Parathyroid adenoma (tissue), 2 donors: ENCODE results near the gene PRELID3B.

Experiments
- H2AFZ ChIP-seq: fragments of 300-600 bp; sonication (generic); one replicate; pipeline ENCODE4 v1.7.0; 2017; ENCODE audit warnings: antibody characterized with exemption, mild to moderate bottlenecking
- H3K27ac ChIP-seq: fragments of 300-600 bp; sonication (generic); one replicate; pipeline ENCODE4 v1.7.0; 2017
- H3K27me3 ChIP-seq: fragments of 300-600 bp; sonication (generic); one replicate; pipeline ENCODE4 v1.7.0; 2017; ENCODE audit warnings: low read length; ENCODE audit not compliant: control insufficient read depth, insufficient read depth
- H3K36me3 ChIP-seq: fragments of 300-600 bp; sonication (generic); one replicate; pipeline ENCODE4 v1.7.0; 2017; ENCODE audit warnings: low read length; ENCODE audit not compliant: control insufficient read depth, insufficient read depth
- H3K4me1 ChIP-seq: fragments of 300-600 bp; sonication (generic); one replicate; pipeline ENCODE4 v1.7.0; 2017; ENCODE audit warnings: control low read depth
- H3K4me2 ChIP-seq: fragments of 300-600 bp; sonication (generic); one replicate; pipeline ENCODE4 v1.7.0; 2017; ENCODE audit warnings: low read length
- H3K4me3 ChIP-seq: fragments of 300-600 bp; sonication (generic); one replicate; pipeline ENCODE4 v1.7.0; 2017; ENCODE audit warnings: low read depth, low read length
- H3K79me2 ChIP-seq: fragments of 300-600 bp; sonication (generic); one replicate; pipeline ENCODE4 v1.7.0; 2017; ENCODE audit warnings: control low read depth
- H3K9ac ChIP-seq: fragments of 300-600 bp; sonication (generic); one replicate; pipeline ENCODE4 v1.7.0; 2017; ENCODE audit warnings: mild to moderate bottlenecking
- H3K9me3 ChIP-seq: fragments of 300-600 bp; sonication (generic); one replicate; pipeline ENCODE4 v1.7.0; 2017; ENCODE audit warnings: low read length; ENCODE audit not compliant: control insufficient read depth
- TF ChIP-seq, protein P1 (sequence below): fragments of 300-600 bp; sonication (generic); IDR thresholded peaks from one replicate; pipeline ENCODE4 v1.7.0; 2017; ENCODE audit warnings: antibody characterized with exemption, mild to moderate bottlenecking
- donor health status: primary hyperparathyroidism.

PRELID3B gene

DNA sequence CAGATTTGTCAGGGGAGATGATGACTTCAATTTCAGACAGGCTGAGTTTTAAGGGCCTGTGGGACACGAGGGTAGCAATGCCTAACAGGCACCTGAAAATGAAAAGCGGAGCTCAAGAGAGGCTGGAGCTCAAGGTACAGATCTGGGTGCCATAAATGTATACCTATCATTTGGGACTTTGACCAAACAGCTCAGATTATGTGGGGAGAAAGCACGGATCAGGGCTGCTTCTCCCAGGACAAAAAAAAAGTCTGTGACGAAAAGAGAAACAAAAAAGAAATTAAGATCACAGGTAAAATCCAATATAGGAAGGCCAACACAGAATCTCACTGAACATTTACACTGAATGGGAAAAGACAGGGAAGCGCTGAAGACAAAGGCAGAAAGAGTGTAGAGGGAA, 1.9 kb downstream of the PRELID3B start:
- H3K4me1 ChIP-seq, result peaks cover 2% of the 10 kb centered on the region
- no peaks in the 10 kb centered on the region for H3K27me3 ChIP-seq
- TF ChIP-seq, protein P1, sequence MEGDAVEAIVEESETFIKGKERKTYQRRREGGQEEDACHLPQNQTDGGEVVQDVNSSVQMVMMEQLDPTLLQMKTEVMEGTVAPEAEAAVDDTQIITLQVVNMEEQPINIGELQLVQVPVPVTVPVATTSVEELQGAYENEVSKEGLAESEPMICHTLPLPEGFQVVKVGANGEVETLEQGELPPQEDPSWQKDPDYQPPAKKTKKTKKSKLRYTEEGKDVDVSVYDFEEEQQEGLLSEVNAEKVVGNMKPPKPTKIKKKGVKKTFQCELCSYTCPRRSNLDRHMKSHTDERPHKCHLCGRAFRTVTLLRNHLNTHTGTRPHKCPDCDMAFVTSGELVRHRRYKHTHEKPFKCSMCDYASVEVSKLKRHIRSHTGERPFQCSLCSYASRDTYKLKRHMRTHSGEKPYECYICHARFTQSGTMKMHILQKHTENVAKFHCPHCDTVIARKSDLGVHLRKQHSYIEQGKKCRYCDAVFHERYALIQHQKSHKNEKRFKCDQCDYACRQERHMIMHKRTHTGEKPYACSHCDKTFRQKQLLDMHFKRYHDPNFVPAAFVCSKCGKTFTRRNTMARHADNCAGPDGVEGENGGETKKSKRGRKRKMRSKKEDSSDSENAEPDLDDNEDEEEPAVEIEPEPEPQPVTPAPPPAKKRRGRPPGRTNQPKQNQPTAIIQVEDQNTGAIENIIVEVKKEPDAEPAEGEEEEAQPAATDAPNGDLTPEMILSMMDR, result no peak
- H3K4me2 ChIP-seq, result peak overlapping the region; percentile 15
- H3K36me3 ChIP-seq, result no peaks in the 10 kb centered on the region
- H2AFZ ChIP-seq, result no peak overlapping the region
- no peak overlapping the region for H3K27ac ChIP-seq
- no peak overlapping the region for H3K4me3 ChIP-seq
- H3K9ac ChIP-seq, result no peak overlapping the region
- peaks cover 19% of the 10 kb centered on the region for H3K79me2 ChIP-seq
- H3K9me3 ChIP-seq, result no peaks in the 10 kb centered on the region

DNA sequence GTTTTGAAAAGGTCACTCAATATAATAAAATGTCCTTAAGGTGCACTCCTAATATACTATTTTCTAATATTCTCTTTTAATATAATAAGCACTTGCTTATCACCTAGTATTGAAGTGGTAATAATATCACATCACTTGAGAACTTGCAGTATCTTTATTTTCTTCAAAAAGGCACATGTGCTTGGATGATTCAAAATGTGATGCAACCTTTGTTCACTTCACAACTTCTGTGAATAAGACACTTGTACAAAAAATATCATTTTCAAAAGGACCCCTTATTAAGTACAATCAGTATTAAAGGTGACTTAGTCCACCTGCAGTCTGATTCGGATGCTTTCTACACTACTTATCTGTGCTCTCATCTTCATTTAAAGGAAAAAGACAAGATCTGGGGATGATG, 3.4 kb downstream of the PRELID3B start:
- peaks cover 2% of the 10 kb centered on the region for H3K4me1 ChIP-seq
- H3K27me3 ChIP-seq, result no peaks in the 10 kb centered on the region
- TF ChIP-seq, protein P1, result no peak
- H3K4me3 ChIP-seq, result no peak overlapping the region
- H3K27ac ChIP-seq, result no peak overlapping the region
- no peak overlapping the region for H2AFZ ChIP-seq
- H3K4me2 ChIP-seq, result no peak overlapping the region
- no peaks in the 10 kb centered on the region for H3K9me3 ChIP-seq
- H3K36me3 ChIP-seq, result no peaks in the 10 kb centered on the region
- no peak overlapping the region for H3K9ac ChIP-seq
- H3K79me2 ChIP-seq, result peaks cover 19% of the 10 kb centered on the region

DNA sequence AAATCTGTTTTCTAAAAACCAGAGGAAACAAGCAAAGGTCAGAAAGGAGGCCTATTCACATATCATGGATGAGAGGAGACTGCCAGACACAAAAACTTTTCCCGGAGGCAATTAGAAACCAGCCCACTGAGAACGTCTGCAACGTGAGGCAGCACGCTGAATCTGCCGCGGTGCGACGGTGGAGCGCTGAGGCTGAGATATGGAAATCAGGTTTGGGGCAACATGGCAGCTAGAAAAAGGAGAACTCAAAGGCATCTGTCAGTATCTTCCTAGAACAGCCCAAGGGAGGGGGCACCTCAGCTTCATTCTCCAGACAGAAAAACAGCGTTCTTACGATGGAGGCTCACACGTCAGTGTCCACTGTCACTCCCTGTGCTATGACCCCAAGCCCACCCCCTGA, 5.2 kb downstream of the PRELID3B start:
- H3K9ac ChIP-seq, result no peak overlapping the region
- H2AFZ ChIP-seq, result no peak overlapping the region
- no peak overlapping the region for H3K27ac ChIP-seq
- no peaks in the 10 kb centered on the region for H3K4me1 ChIP-seq
- peaks cover 18% of the 10 kb centered on the region for H3K79me2 ChIP-seq
- H3K27me3 ChIP-seq, result no peaks in the 10 kb centered on the region
- no peak overlapping the region for H3K4me2 ChIP-seq
- H3K4me3 ChIP-seq, result no peak overlapping the region
- TF ChIP-seq, protein P1, result no peak
- H3K9me3 ChIP-seq, result no peaks in the 10 kb centered on the region
- H3K36me3 ChIP-seq, result no peaks in the 10 kb centered on the region

DNA sequence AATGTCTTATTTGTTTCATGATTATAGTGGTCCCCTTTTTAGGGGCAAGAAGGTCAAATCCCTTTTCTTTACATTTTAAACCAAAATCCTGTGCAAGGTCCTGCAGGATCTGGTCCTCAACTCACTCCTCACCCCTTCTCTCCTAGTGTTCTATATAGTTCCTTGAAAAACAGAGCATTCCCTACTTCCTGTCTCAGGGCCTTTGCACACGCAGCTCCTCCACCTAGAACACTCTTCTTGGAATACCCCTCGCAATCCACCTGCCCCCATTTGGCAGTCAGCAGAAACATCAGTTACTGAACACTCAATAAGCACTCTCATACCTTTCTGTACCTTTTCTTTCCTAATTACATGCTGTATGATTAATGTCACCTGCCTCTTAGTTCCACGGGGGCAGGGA, 7.2 kb downstream of the PRELID3B start:
- Histone ChIP-seq H2AFZ (no peak overlapping the region), H3K4me1 (peaks cover 7% of the 10 kb centered on the region), H3K9ac (no peak overlapping the region), H3K4me2 (no peak overlapping the region), H3K27ac (no peak overlapping the region), H3K9me3 (no peaks in the 10 kb centered on the region), H3K36me3 (no peaks in the 10 kb centered on the region), H3K79me2 (peaks cover 10% of the 10 kb centered on the region), H3K27me3 (no peaks in the 10 kb centered on the region), H3K4me3 (no peak overlapping the region)
- TF ChIP-seq, protein P1, result no peak

DNA sequence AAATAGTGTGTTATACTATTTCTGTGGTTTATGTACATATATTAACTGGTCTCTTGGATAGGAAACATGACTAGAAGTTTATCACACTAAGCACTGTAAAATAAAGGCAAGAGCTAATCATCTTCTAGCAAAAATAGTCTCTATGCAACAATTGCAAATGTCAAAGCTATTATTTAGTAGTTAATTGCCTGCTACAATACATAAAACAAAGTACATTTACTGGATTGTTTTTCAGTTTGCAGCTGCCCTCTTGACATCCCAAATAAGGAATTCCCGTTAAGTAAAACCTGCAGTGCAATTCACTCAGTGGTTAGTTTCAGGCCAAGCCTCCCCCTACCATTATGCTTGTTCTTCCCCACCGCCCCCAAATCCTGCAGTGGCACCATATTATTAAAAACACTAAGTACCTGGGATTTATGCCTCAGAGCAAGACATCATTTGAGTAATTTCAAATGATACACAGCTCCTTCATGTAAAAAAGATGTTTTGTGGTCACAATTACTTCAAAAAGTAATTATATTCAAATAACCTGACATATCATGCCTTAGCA, 8.9 kb downstream of the PRELID3B start:
- H3K27ac ChIP-seq, result no peak overlapping the region
- H3K36me3 ChIP-seq, result no peaks in the 10 kb centered on the region
- H2AFZ ChIP-seq, result no peak overlapping the region
- TF ChIP-seq, protein P1, result no peak
- no peak overlapping the region for H3K9ac ChIP-seq
- H3K27me3 ChIP-seq, result no peaks in the 10 kb centered on the region
- H3K4me3 ChIP-seq, result no peak overlapping the region
- no peak overlapping the region for H3K4me2 ChIP-seq
- peaks cover 10% of the 10 kb centered on the region for H3K79me2 ChIP-seq
- peaks cover 16% of the 10 kb centered on the region for H3K4me1 ChIP-seq
- no peaks in the 10 kb centered on the region for H3K9me3 ChIP-seq
